GM12878 (cell line): Measurements from ENCODE around the gene ADAMTS4. TPM values are rescaled to one million over a fixed set of nuclear protein-coding genes. Genes with fewer than 3 reads are reported as not detected.

Source experiments
- ATAC-seq: fragments of 200-7000 bp; cut with Tn5 transposase; 3 replicates; pipeline ENCODE4 v1.9.1; 2020; ENCODE audit warnings: mild to moderate bottlenecking, moderate library complexity
- BruUV-seq: library from RNA; stranded (reverse); fragments of 400-500 nt; replicated peaks from 2 replicates; lab custom pipeline; 2021; lab: Mats Ljungman, UMichigan
- CTCF ChIA-PET: fragments of 300-600 bp; sonication (Branson Sonifier 250); formaldehyde crosslinking; extraction: SDS; loops from one replicate; lab custom pipeline; 2021; ENCODE audit warnings: inconsistent platforms; lab: Yijun Ruan, JAX
- POLR2A ChIA-PET: fragments of 350-600 bp; formaldehyde crosslinking; extraction: SDS; loops from one replicate; lab custom pipeline; 2021; ENCODE audit warnings: inconsistent platforms; lab: Charles Lee
- RAD21 ChIA-PET: fragments of 300-600 bp; sonication (Branson Sonifier 250); formaldehyde crosslinking; loops from one replicate; lab custom pipeline; 2023; ENCODE audit warnings: antibody characterized with exemption; ENCODE audit not compliant: unreplicated experiment; lab: Charles Lee
- SMC1A ChIA-PET: fragments of 300-600 bp; sonication (Branson Sonifier 250); formaldehyde crosslinking; loops from one replicate; lab custom pipeline; 2023; ENCODE audit not compliant: unreplicated experiment, uncharacterized antibody; lab: Charles Lee
- DNase-seq: peaks from one replicate; pipeline ENCODE4 v3.0.0-alpha.2; 2011; ENCODE audit warnings: low read depth, low spot score
- FAIRE-seq: peaks from 3 replicates; lab custom pipeline; 2011; peaks lifted over from hg19 to GRCh38; lab: Jason Lieb, UNC
- H2AFZ ChIP-seq: 2 replicates; pipeline ENCODE4 v1.6.0; 2011; ENCODE audit warnings: low read depth, low read length, control low read depth; ENCODE audit not compliant: control insufficient read depth
- H3K27ac ChIP-seq: 2 replicates; pipeline ENCODE4 v1.5.1; 2011; ENCODE audit warnings: control low read depth; ENCODE audit not compliant: control insufficient read depth, insufficient read depth
- H3K27me3 ChIP-seq, 2 experiments: replicated peaks in 1 of 2; 2 replicates each; pipeline versions ENCODE4 v1.6.0 to v1.6.1; 2011; ENCODE audit warnings: low read length in 1 of 2; ENCODE audit not compliant: control insufficient read depth in 2 of 2, insufficient read depth in 2 of 2
- H3K36me3 ChIP-seq, 2 experiments: 2 replicates each; pipeline ENCODE4 v1.5.1; 2011; ENCODE audit warnings: low read length in 1 of 2; ENCODE audit not compliant: control insufficient read depth in 2 of 2, insufficient read depth in 2 of 2
- H3K4me1 ChIP-seq: 2 replicates; pipeline ENCODE4 v1.6.1; 2011; ENCODE audit warnings: mild to moderate bottlenecking, low read length, moderate library complexity, mixed read lengths; ENCODE audit not compliant: control insufficient read depth, insufficient read depth
- H3K4me2 ChIP-seq: 2 replicates; pipeline ENCODE4 v1.6.0; 2011; ENCODE audit warnings: control low read depth; ENCODE audit not compliant: control insufficient read depth, insufficient read depth
- H3K4me3 ChIP-seq: fragments of 200-600 bp; sonication (generic); 2 replicates; pipeline ENCODE4 v1.5.1; 2016
- H3K79me2 ChIP-seq: 2 replicates; pipeline ENCODE4 v1.6.0; 2011; ENCODE audit warnings: low read length; ENCODE audit not compliant: control insufficient read depth, insufficient read depth
- H3K9ac ChIP-seq: 2 replicates; pipeline ENCODE4 v1.8.0; 2011; ENCODE audit warnings: low read length, control low read depth, mixed read lengths; ENCODE audit not compliant: control insufficient read depth, insufficient read depth
- H3K9me3 ChIP-seq: replicated peaks from 3 replicates; pipeline ENCODE4 v1.5.1; 2011; ENCODE audit warnings: mild to moderate bottlenecking, low read length; ENCODE audit not compliant: control insufficient read depth, insufficient read depth
- H4K20me1 ChIP-seq: 2 replicates; pipeline ENCODE4 v1.6.0; 2011; ENCODE audit not compliant: control insufficient read depth, insufficient read depth
- ELK1 ChIP-seq: IDR thresholded peaks from 2 replicates; pipeline ENCODE4 v1.6.1; 2012; ENCODE audit warnings: low read depth, low read length, improper control_type of control experiment
- JUND ChIP-seq: IDR thresholded peaks from 2 replicates; pipeline ENCODE4 v1.6.1; 2012; ENCODE audit warnings: low read depth, mild to moderate bottlenecking, low read length, improper control_type of control experiment, moderate library complexity
- NFXL1 ChIP-seq: fragments of 450-650 bp; IDR thresholded peaks from 2 replicates; pipeline ENCODE4 v1.6.1; 2017; ENCODE audit warnings: antibody characterized with exemption, mild to moderate bottlenecking, borderline replicate concordance
- NKRF ChIP-seq: fragments of 450-650 bp; conservative IDR thresholded peaks from 2 replicates; pipeline ENCODE4 v1.6.1; 2017; ENCODE audit warnings: mild to moderate bottlenecking, moderate library complexity
- SIN3A ChIP-seq: IDR thresholded peaks from 2 replicates; pipeline ENCODE4 v1.6.1; 2012; ENCODE audit warnings: low read depth, low read length, improper control_type of control experiment
- SMC3 ChIP-seq: IDR thresholded peaks from 2 replicates; pipeline ENCODE4 v1.6.1; 2011; ENCODE audit warnings: low read length, improper control_type of control experiment, borderline replicate concordance
- SUPT20H ChIP-seq: IDR thresholded peaks from 2 replicates; pipeline ENCODE4 v1.6.1; 2011; ENCODE audit warnings: low read depth, mild to moderate bottlenecking, low read length, moderate library complexity, borderline replicate concordance; ENCODE audit not compliant: control insufficient read depth
- USF2 ChIP-seq: IDR thresholded peaks from 2 replicates; pipeline ENCODE4 v1.6.1; 2011; ENCODE audit warnings: low read depth, low read length, improper control_type of control experiment, borderline replicate concordance
- ZNF622 ChIP-seq: fragments of 450-650 bp; IDR thresholded peaks from 2 replicates; pipeline ENCODE4 v1.6.1; 2017; ENCODE audit warnings: mild to moderate bottlenecking, inconsistent platforms
- WGBS: methylation state at CpG from one replicate; pipeline ENCODE4 v1.1.6; 2016; ENCODE audit warnings: low lambda C conversion rate; ENCODE audit not compliant: insufficient replicate concordance, insufficient coverage; ENCODE audit errors: missing lambda C conversion rate; 5-methylcytosine and 5-hydroxymethylcytosine counted together
- in situ Hi-C: fragments of 300-500 bp; cut with MboI; formaldehyde crosslinking; loops from 9 replicates; pipeline ENCODE4 v1.14.3; 2018; ENCODE audit warnings: mixed read lengths
- intact Hi-C: fragments of 100-400 bp; cut with micrococcal nuclease; formaldehyde crosslinking; loops from one replicate; pipeline ENCODE4 v1.14.2; 2022; ENCODE audit not compliant: unreplicated experiment
- polyA plus RNA-seq, 11 experiments: library from polyadenylated mRNA; depleted of rRNA in 4 of 11; unstranded in 6 of 11; stranded (reverse) in 5 of 11; fragments of >200 nt; fragmentation: Nextera tagmentation in 4 of 11; fragmentation: Illumina TruSeq in 1 of 11; extraction: Ambion mirVana in 4 of 11; extraction: Trizol in 1 of 11; gene quantifications; 1 replicate in 1 of 11; 2 replicates in 10 of 11; pipeline versions ENCODE4 v1.2.1 to v1.2.3, GENCODE V29; 2011 to 2016; ENCODE audit warnings: inconsistent platforms in 2 of 11, missing spikeins in 2 of 11, low read depth in 1 of 11
- total RNA-seq, 4 experiments: library from RNA; depleted of rRNA in 3 of 4; stranded (reverse); fragments of >200 nt in 3 of 4; fragmentation: Illumina TruSeq in 1 of 4; extraction: Trizol in 1 of 4; gene quantifications; 2 replicates each; pipeline versions ENCODE4 v1.2.1 to v1.2.3, GENCODE V29; 2013 to 2021

ADAMTS4 gene
- total and polyA plus RNA-seq, 10 of the 15 experiments (the other 5 are each of a cell fraction or from before 2014, with no cell fraction given): 0.01 to 0.13 (median 0.05) TPM; not detected in 2

GRCh38 chr1:161244888-161245287 is 46.0 kb upstream of the ADAMTS4 start:
- Histone ChIP-seq H4K20me1 (no peaks in the 10 kb centered on the region), H3K27ac (no peak overlapping the region), H3K4me2 (no peak overlapping the region), H3K9me3 (no peaks in the 10 kb centered on the region), H3K27me3 (no peaks in the 10 kb centered on the region), H3K79me2 (no peaks in the 10 kb centered on the region), H3K9ac (no peak overlapping the region), H2AFZ (no peak overlapping the region), H3K4me1 (no peaks in the 10 kb centered on the region), H3K36me3 (no peaks in the 10 kb centered on the region), H3K4me3 (no peak overlapping the region)
- ChIA-PET CTCF (no interaction called here), RAD21 (no interaction called here), POLR2A (no interaction called here), SMC1A (no interaction called here)
- intact Hi-C loops (loop anchor here (5.0 kb wide), 1 partner anchor 37 kb away; no protein-coding TSS in a partner anchor), in situ Hi-C loops (no loop called here)
- 75% methylated on average over 4 of the region's 4 CpGs for WGBS
- no TSS peak for BruUV-seq
- DNase-seq (no peak), FAIRE-seq (no peak), ATAC-seq (no peak)
- TF ChIP-seq SUPT20H: no peak
- TF ChIP-seq SIN3A: no peak
- TF ChIP-seq USF2: no peak
- no peak for TF ChIP-seq ZNF622
- TF ChIP-seq NKRF: no peak
- TF ChIP-seq NFXL1: no peak
- no peak for TF ChIP-seq SMC3
- TF ChIP-seq JUND: no peak
- no peak for TF ChIP-seq ELK1
